SHP77 treated with DMSO at 0.1 percent for 48 hours (cell line): ENCODE data around the gene KCNJ11.
A peak's percentile ranks its signal among the peaks of the same experiment; 100 is the strongest.
"Not testable (repeated sequence)": the region's sequence is repeated elsewhere in the genome, so short reads cannot be mapped to it uniquely, and the experiment has no call there.

ENCODE experiments used
- DNase-seq: peaks from one replicate; lab custom pipeline; 2025; lab: John Stamatoyannopoulos, UW

KCNJ11 gene

DNA sequence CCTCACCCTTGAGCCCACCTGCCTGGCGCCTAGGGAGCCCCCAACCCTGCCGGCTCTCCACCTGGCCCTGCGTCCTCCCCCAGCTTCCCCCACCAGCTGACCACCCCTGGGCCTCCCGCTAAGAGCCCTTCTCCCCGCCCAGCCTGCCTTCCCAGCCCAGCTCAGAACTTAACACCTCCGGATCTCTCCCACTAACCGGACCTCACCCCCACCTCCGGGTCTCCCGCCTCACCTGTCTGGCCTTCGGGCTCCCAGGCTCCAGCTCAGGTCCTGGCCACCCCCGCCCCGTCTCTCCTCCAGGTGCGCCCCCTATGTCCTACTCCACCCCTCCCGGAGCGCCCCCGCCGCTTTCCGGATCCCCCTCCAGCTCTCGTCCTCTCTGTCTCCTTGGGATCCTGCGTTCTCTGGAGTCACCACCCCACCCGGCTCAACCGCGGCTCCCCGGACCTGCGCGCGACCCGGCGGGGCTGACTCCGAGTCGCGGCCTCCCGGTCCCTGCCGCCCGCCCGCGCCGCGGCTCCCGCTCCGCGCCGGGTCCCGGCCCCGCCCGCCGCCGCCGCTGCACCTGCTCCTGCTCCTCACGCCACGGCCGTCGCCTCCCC is at the start of gene KCNJ11:
Gene KCNJ11, minus strand, starts transcription at position 51 of the 602 bp plus-strand sequence. CDS start 568 bp downstream, outside the sequence.
- no peak for DNase-seq

DNA sequence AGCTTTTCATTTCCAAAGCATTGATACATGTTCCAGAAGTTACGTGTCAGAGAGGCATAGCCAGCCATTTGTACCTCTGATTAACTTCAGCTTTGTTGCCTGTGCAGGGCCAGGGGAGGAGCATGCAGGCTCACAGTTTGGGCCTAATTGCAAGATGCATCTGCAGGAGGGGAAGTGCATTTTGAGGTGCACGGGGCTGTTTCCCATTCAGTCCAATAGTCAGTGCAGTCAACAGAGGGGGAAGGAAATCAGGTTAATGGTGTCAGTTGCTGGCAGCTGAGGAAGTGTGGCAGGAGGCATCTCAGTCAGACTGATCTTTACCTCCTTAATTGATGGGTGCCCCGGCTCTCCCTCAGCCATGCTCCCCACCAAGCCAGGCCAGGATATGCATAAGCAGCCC is 48.9 kb upstream of the KCNJ11 start:
- DNase-seq = no peak

DNA sequence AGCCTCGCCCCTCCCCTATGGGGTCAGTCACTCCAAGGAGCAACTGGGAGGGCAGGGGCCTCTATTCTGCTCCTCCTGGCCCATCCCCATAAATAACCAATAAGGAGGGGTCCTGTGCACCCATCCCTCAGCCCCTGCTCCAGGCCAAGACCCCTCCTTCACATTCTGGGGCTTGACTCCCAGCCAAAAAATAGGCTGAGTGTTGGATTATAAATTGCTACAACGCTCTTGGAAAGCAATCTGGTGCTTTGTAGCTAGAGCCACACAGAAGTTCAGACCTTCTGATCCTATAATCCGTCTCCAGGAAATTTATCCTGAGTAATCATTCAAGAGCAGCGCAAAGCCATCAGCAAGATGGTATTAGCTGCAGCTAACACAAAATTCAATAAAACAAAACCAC is 45.6 kb upstream of the KCNJ11 start:
- no peak for DNase-seq

DNA sequence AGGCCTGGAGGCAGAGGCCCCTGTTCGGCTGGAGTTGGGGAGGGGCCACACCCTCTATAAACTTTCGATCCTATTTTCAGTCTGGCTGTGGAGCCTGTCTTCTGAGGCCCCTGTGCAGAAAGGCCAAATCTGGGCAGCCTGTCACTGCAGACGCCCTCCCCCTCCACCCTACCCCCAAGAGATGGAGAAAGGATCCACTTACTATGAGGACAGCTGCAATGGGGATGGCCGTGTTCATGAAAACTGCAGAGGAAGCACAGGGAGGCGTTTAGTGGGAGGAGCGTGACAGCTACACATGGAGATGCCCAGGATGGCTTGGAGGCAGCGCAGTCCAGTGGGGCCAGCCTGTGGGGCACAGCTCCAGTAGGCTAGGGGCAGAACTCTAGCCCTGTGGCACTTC is 43.5 kb upstream of the KCNJ11 start:
- no peak for DNase-seq

DNA sequence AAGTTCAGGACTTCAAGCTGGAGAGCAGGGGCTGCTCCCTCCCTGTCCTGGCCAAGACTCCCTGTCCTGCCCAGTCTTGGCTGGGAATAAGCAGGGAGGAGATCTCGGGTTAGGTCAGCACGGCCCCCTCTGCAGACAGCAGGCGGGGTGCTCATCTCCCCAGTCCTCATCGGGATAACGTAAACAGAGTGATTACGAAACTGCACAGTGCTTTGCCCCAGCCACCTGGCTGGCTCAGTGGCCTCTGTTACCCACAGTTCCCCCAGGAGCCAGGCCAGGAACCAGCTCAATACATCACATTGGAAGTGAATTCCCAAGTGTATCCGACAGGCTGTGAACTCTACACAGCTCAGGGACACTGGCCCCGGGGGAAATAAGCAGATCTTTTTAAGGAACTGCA is 42.7 kb upstream of the KCNJ11 start:
- DNase-seq = no peak

DNA sequence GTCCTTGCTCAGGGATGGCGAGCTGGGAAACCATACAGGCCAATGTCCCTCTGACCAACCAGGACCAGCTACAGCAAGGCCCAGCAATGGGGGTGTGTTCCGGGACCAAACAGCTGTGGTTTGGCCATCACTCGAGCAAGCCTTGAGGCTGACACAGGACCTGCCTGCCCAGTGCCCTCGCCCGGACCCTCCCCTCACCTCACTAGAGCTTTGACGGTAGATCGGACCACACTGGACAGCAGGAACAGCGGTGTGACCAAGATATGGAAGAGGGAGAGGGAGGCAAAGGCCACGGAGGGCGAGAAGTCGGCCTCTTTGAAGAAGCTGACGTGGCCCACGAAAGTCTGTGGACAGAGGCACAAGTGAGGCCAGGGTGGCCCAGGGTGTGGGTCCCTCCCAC is 42.2 kb upstream of the KCNJ11 start:
- no peak for DNase-seq

DNA sequence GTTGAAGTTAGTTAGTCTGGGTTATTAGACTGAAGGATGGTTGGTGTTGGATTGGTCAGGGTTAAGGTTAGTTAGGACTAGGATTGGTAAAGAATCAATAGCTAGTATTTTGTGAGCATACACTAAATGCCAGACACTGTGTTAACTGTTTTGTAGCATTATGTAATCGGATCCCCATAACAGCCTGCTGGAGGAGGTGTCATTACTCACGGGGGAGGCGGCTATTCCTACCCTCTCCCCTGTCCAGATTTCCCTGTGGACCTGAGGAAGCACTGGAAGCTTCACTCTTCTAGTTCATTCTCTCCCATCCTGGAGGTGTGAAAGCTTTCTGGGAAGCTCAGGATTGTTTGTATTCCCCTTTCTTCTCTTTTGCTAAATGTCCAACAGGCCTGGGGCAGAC is 40.5 kb upstream of the KCNJ11 start:
- DNase-seq = no peak

DNA sequence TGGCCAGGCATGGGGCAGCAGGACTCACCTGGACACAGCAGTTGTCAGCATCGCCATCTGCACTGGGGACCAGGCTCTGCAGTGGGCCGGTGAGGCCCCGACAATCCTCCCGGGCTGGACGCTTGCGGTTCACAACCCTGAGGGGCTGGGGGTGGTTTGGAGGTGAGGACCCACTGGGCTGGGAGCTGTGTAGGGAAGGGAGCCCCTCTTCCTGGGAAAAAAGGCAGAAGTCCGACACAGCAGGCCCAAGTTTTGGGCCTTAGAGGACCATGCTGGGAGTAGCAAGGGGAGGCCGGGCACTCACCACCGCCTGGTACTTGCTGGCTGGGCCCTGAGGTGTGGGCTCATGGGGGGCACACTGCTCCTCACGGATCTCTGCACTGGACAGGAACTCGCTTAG is 39.8 kb upstream of the KCNJ11 start:
- no peak for DNase-seq

DNA sequence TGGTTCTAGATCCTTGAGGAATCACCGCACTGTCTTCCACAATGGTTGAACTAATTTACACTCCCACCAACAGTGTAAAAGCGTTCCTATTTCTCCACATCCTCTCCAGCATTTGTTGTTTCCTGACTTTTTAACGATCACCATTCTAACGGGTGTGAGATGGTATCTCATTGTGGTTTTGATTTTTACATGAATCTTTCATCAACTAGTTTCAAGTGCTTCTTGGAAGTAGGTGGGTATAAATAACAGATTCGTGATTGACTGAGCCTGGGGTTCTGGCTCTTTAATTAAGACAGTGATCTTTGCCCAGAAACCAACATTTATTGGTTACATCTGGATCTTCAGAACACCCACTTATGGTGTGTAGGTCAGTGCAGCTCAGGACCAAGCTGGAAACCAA is 37.8 kb upstream of the KCNJ11 start:
- not testable (repeated sequence) for DNase-seq

DNA sequence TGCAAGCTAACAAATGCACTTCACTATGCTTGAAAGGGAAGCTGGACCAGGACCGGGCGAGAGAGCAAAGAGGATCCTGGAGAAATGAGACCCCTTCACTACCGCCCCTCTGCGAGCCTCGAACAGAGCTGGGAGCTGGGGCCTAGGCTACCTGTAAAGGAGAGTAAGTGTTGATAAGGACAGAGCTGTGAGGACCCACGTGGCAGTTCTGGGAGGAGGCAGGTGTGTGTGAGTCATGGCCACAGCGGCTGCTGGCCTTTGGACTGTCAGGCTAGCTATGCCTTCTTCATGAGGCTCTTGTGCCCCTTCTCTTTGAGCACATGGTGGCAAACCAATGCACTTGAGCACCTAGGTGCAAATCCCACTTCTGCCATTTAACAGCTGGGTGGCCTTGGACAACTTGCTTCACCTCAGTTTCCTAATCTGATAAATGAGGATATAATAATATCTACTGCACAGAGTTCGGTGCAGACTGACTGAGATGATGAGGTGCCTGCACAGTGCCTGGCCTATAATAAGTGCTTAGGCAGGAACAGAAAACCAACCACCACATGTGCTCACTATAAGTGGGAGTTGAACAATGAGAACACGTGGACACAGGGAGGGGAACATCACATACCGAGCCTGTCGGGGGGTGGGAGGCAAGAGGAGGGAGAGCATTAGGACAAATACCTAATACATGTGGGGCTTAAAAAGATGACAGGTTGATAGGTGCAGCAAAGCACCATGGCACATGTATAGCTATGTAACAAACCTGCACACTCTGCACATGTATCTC is 35.3 kb upstream of the KCNJ11 start:
- DNase-seq = no peak

DNA sequence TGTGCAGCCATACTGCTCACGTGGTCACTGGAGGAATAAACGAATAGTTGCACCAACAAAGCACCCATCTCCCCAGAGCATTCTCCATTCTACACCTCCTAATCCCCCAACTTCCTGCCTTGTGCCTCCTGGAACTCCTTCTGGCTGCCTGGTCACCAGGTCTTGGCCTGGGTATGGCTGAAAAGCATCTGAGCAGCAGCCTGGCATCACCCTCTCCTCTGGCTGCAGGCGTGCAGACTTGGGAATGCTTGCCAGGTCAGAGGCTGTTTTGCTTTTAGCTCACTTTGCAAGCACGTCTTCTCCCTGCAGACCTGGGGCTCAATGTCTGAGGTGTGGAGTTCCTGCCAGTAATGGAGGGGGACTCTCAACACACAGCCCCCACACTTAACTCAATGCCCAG is 33.3 kb upstream of the KCNJ11 start:
- no peak for DNase-seq

DNA sequence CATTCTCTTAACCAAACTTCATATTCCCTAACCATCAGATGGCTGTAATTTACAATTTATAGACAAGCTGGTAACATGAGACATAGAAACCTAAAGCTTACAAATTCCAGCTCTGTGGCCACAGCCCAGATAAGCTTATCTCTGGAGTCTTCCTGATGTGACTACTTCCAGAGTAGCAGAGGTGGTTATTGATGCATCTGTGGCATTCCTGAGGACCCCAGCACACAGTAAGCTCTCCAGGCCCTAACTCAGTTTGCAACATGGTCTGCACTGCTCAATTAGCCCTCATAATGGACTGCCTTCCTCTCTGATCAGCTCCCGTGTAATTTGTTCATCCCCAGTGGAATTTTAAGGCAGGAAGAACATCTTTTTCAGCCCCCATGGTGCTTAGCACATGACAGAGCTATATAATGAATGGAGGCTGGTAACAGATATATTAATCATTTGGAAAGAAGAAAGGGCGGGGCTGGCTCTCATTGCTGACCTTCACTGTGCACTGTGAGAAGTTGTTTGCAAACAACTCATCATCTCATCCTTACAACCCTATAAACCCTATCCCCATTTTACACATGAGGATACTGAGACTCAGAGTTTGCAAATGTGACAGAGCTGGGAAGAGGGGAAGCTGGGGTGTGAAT is 30.1 kb upstream of the KCNJ11 start:
- no peak for DNase-seq

DNA sequence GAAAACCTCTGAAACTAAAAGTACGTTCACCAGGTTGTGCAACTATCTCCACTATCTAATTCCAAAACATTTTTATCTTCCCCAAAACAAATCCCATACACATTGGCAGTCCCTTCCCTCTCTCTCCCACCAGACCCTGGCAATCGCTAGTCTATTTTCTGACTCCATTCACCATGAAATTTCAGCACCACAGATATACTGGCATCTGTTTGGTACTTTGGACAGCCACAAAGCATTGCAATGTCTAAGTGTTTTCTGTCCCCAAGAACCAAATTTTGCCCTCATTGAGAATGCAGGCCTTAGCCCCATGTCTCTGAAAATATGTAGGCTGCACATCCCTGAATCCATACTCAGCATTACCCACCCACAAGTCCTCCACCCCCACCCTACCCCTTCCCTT is 28.0 kb upstream of the KCNJ11 start:
- DNase-seq = no peak

DNA sequence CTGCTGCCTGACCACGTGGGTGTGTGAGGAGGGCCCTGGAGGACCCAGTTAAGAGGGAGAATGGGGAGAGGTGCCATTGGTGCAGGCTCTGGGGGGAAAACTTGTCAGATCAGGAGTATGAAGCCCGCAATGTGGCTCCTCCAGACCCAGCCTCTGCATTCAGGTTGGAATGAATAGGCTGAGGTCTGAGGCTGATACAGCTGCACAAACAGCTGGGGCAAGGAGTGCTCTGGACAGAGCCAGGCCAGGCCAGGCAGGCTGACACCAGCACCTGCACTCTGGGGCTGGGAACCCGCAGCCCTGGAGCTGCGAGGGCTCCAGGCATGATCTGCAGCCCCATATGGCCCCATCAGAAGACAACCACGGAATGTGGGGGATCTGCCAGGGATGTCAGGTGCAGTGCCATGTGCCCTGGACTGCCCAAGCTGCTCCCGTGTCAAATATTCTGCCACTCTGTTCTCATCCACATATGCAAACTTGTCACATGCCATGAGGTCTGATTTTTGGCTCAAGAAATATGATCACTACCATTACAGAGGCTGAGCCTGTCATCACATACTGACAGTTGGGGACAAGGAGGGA is 27.2 kb upstream of the KCNJ11 start:
- DNase-seq = no peak

DNA sequence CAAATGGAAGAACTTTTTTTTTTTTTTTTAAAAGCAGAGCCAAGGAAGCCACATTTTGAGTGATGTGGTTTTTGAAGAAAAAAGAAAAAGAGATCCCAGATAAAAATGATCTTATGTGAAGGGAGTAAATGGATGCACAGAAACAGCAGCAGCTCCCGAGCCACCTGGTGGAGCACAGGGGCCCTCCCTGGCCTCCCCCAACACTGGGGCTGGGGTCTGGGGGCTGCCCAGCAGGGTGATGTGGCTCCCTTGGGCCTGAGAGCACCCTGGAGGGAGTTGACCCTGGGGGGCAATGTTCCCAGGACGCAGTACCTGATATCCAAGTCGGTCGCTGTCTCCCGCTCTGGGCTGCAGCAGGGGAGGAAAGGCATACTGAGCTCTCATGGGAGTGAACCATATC is 26.5 kb upstream of the KCNJ11 start:
- DNase-seq = no peak

DNA sequence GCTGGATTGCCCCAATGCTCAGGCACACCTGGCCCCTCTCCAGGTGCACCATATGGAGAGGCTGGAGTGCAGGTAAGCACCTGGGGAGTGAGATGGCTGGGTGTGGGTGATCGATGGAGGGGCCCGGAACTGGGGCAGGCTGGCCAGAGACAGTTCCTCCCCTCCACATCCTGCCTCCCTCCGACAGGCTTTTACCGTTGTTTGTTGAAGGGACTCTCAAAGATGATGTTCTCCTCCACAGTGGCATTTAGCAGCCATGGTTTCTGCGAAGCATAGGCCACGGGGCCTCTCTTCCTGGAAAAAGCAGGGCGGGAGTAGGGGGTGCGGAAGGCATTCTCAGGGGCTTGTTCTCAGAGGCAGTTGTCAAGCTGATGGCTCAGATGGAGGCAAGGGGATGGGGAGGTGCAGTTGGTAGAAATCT is 25.9 kb upstream of the KCNJ11 start:
- no peak for DNase-seq

DNA sequence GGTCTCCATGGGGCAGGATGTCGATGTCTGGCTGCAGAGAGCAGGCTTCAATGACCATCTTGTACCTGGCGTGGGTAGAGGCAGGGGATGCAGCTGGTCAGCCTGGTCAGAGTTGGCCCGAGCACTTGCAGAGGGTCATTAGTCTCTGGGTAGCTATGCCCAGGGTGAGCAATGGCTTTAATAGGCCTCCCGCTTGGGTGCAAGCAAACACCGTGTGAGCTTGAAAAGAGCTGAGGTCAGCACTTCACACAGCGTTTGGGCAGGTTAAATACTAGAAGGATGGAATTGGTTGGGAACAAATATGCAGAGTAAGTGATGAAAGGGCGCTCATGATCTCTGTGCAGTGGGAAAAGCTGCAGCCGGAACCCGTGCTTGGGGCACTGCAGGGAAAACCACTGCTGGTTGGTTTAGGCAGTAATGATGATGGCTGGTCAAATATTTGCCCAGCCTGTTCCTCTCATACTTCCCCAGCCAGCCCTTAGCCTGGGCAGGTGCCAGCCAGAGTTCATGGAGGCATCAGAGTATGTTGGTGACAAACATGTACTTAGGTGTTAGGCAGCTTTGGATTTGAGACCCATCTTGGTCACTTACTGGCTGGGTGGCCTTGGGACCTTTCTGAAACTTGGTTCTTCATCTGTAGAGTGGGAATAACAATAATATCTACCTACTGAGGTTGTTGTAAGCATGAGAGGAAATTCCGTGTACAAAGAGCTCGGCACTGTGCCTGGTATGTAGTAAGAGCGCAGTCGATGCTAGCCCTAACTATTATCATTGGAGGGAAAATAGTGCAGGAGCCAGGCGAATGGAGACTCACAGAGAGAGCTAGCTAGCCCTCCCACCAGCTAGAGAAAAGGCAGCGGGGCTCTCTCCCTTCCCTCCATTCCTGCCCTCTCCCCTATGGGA is 25.2 kb upstream of the KCNJ11 start:
- peak; percentile 51 for DNase-seq

DNA sequence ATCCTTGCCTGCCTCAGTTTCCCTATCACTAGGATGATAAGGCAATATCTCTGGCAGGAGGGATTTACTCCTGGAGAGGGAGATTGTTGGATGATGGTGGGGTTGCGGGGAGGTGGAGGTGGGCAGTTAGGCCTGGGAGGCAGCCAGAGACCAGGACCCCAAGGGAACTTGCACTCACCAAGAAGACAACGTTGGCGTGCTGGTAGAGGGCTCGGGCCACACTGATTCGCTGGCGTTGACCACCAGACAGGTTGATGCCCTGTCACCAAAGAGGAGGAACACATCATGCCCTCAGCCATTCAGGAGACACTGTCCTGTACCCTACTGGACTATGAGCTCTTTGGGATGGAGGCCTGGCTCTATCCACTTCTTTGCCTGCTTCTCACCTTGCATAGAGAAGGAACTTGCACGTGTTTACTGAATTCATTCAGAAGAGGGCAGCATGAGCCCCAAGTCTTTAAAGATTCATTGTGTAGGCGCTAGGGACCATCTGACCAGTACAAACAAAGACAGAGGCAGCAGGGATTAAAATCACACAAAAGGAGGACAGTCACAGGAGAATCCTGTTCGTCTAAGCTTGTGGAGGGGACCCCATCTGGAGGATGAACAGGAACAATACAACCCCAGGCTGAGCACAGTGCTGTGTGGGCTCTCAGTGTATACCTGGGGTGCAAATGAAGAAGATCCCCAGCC is 24.2 kb upstream of the KCNJ11 start:
- no peak for DNase-seq

DNA sequence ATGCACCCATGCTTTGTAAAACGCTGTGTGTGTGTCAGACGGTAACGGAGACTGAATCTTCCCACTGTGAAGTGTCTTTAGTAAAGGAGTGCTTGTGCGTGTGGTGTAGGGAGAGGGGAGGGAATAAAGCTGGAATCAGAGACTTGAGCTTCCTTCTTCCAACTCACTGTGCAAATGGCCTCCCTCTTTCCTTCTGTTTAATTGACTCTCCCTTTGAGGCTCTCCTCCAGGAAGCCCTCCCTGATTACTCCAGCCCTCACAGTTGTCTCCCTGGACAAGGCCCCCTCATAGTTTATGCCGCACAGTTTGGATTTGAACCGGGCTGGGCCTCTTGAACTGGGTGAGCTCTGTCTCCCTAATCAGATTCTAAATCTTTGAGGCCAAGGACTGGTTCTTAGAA is 23.0 kb upstream of the KCNJ11 start:
- no peak for DNase-seq

DNA sequence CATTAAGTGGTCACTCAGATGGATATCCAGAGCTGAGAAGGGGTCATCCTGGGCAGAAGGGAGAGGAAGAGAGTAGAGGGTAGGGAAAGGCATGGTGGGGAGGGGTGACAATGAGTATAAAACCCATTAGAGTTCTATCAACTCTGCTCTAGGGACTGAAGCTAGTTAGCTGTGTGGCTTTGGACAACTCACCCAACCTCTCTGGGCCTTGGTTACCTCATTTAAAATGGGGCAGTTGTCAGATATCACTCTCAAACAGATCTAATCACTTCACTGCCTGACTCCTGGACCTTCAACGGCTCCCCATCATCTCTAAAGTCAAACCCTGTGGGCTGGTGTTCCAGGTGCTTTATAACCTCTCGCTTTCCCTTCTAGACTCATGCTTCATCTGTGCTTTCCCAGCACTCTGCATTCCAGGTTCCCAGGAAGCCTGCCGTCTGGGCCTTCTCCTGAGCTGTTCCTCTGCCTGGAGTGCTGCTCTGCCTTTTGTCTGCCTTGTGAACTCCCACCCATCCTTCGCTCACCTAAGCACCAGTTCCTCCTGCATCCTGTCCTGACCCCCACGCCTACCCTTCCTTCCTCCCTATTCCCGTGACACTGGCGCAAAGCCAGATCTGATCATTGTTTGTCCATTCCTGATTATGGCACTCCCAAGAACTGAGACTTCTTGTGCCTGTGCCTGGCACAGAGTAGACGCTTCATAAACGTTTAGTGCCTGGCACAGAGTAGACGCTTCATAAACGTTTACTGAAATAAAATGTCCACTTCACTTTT is 22.3 kb upstream of the KCNJ11 start:
- DNase-seq = no peak

DNA sequence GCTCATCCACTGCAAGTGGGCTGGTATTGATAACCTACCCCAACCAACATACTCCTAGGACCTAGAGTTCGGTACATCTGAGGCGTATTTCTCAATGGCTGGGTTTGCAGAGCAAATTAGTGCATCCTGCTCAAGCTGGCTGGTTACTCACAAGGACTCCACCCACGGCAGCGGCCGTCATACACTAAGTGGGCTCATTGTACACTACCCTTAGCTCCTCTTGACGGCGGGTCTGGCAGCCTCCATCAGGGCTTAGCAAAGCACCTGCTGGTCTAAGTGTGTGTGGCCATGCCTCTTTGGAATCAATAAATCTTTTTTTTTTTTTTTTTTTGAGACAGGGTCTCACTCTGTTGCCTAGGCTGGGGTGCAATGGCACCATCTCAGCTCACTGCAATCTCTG is 20.2 kb upstream of the KCNJ11 start:
- no peak for DNase-seq
